GM23338 (cell line): Measurements from ENCODE around the gene PRPF38A. TPM values are rescaled to one million over a fixed set of nuclear protein-coding genes. Genes with fewer than 3 reads are reported as not detected.

Experiments
- ATAC-seq: fragments of 200-7000 bp; cut with Tn5 transposase; 3 replicates; pipeline ENCODE4 v1.9.1; 2020
- DNase-seq: peaks from one replicate; pipeline ENCODE4 v3.0.0-alpha.2; 2015; ENCODE audit warnings: low spot score
- H2AFZ ChIP-seq: fragments of 200-600 bp; sonication (generic); 2 replicates; pipeline ENCODE4 v1.8.0; 2016; ENCODE audit warnings: antibody characterized with exemption, mild to moderate bottlenecking, moderate library complexity
- H3F3A ChIP-seq: fragments of 200-600 bp; sonication (generic); replicated peaks from 2 replicates; pipeline ENCODE4 v1.8.0; 2017; ENCODE audit warnings: antibody characterized with exemption, mixed run types, low read depth
- H3K27ac ChIP-seq: fragments of 200-600 bp; sonication (generic); 2 replicates; pipeline ENCODE4 v1.6.1; 2016; ENCODE audit warnings: low read depth
- H3K27me3 ChIP-seq: fragments of 200-600 bp; sonication (generic); 2 replicates; pipeline ENCODE4 v1.8.0; 2016; ENCODE audit warnings: mild to moderate bottlenecking, mixed run types, moderate library complexity; ENCODE audit not compliant: insufficient read depth
- H3K36me3 ChIP-seq: fragments of 200-600 bp; sonication (generic); 2 replicates; pipeline ENCODE4 v1.8.0; 2016; ENCODE audit warnings: mild to moderate bottlenecking; ENCODE audit not compliant: insufficient read depth
- H3K4me1 ChIP-seq: fragments of 200-600 bp; sonication (generic); 2 replicates; pipeline ENCODE4 v1.8.0; 2016; ENCODE audit warnings: mild to moderate bottlenecking, moderate library complexity; ENCODE audit not compliant: insufficient read depth
- H3K4me2 ChIP-seq: fragments of 200-600 bp; sonication (generic); 2 replicates; pipeline ENCODE4 v1.7.1; 2017; ENCODE audit warnings: mixed run types
- H3K4me3 ChIP-seq: fragments of 200-600 bp; sonication (generic); 2 replicates; pipeline ENCODE4 v1.6.1; 2016; ENCODE audit warnings: mixed run types
- H3K79me2 ChIP-seq: fragments of 200-600 bp; sonication (generic); replicated peaks from 2 replicates; pipeline ENCODE4 v1.8.0; 2017; ENCODE audit warnings: mild to moderate bottlenecking; ENCODE audit not compliant: insufficient read depth
- H3K9me2 ChIP-seq: fragments of 200-600 bp; sonication (generic); 2 replicates; pipeline ENCODE4 v1.8.0; 2017; ENCODE audit not compliant: insufficient read depth
- H4K20me1 ChIP-seq: fragments of 200-600 bp; sonication (generic); replicated peaks from 2 replicates; pipeline ENCODE4 v1.8.0; 2017; ENCODE audit warnings: mild to moderate bottlenecking; ENCODE audit not compliant: insufficient read depth
- H3K27ac Mint-ChIP-seq: 2 replicates; pipeline ENCODE4 v1.8.0; 2020; ENCODE audit warnings: inconsistent platforms, mild to moderate bottlenecking, moderate library complexity, mixed read lengths
- H3K27me3 Mint-ChIP-seq: 3 replicates; pipeline ENCODE4 v1.8.0; 2022; ENCODE audit warnings: low read depth, mild to moderate bottlenecking, moderate library complexity, mixed read lengths, inconsistent platforms; ENCODE audit not compliant: insufficient read depth, poor library complexity
- H3K36me3 Mint-ChIP-seq: 3 replicates; pipeline ENCODE4 v1.8.0; 2021; ENCODE audit warnings: low read depth, mild to moderate bottlenecking, inconsistent platforms, moderate library complexity, mixed read lengths
- H3K4me1 Mint-ChIP-seq: 3 replicates; pipeline ENCODE4 v1.8.0; 2020; ENCODE audit warnings: mild to moderate bottlenecking, inconsistent platforms, mixed read lengths
- H3K4me3 Mint-ChIP-seq: 3 replicates; pipeline ENCODE4 v1.8.0; 2021; ENCODE audit warnings: moderate library complexity, mild to moderate bottlenecking, inconsistent platforms, mixed read lengths
- H3K9me3 Mint-ChIP-seq: 3 replicates; pipeline ENCODE4 v1.8.0; 2020; ENCODE audit warnings: moderate library complexity, mild to moderate bottlenecking, inconsistent platforms, mixed read lengths
- CREB1 ChIP-seq: fragments of 250-450 bp; sonication (Bioruptor Pico); IDR thresholded peaks from 2 replicates; pipeline ENCODE4 v1.5.0; 2020; ENCODE audit warnings: low read depth, mild to moderate bottlenecking, moderate library complexity
- EZH2 ChIP-seq: fragments of 200-600 bp; sonication (generic); IDR thresholded peaks from one replicate; pipeline ENCODE4 v1.8.0; 2017; ENCODE audit warnings: antibody characterized with exemption, mild to moderate bottlenecking, low read depth; ENCODE audit not compliant: unreplicated experiment
- EZH2phosphoT487 ChIP-seq: fragments of 200-600 bp; sonication (generic); IDR thresholded peaks from one replicate; pipeline ENCODE4 v1.8.1; 2018; ENCODE audit warnings: antibody characterized with exemption; ENCODE audit not compliant: unreplicated experiment
- JUNB ChIP-seq: IDR thresholded peaks from one replicate; pipeline ENCODE4 v1.6.1; 2016; ENCODE audit warnings: antibody characterized with exemption; ENCODE audit not compliant: unreplicated experiment
- NANOG ChIP-seq: IDR thresholded peaks from 2 replicates; pipeline ENCODE4 v1.6.1; 2016; ENCODE audit warnings: antibody characterized with exemption, borderline replicate concordance
- POLR2AphosphoS5 ChIP-seq: IDR thresholded peaks from 2 replicates; pipeline ENCODE4 v1.6.1; 2016; ENCODE audit warnings: antibody characterized with exemption, low read depth
- STAT1 ChIP-seq: IDR thresholded peaks from one replicate; pipeline ENCODE4 v1.6.1; 2016; ENCODE audit warnings: antibody characterized with exemption; ENCODE audit not compliant: unreplicated experiment
- ZNF331 ChIP-seq: fragments of 250-450 bp; sonication (Bioruptor Pico); IDR thresholded peaks from 2 replicates; pipeline ENCODE4 v1.5.0; 2020; ENCODE audit warnings: low read depth, mild to moderate bottlenecking, moderate library complexity
- polyA plus RNA-seq: library from polyadenylated mRNA; unstranded; fragments of >200 nt; fragmentation: Nextera tagmentation; extraction: Ambion mirVana; gene quantifications from 2 replicates; pipeline ENCODE4 v1.2.1, GENCODE V29; 2016
- total RNA-seq: library from RNA; depleted of rRNA; stranded (reverse); fragments of >200 nt; shearing (Covaris generic); gene quantifications from 2 replicates; pipeline ENCODE4 v1.2.3, GENCODE V29; 2014
- TF ChIP-seq, protein P1 (sequence below), 2 experiments: fragments of 200-600 bp in 1 of 2; sonication (generic) in 1 of 2; conservative IDR thresholded peaks; 2 replicates each; pipeline versions ENCODE4 v1.5.1 to v1.6.1; 2016 to 2017; ENCODE audit warnings: antibody characterized with exemption in 2 of 2, low read depth in 2 of 2, mild to moderate bottlenecking in 2 of 2, moderate library complexity in 1 of 2
- TF ChIP-seq, protein P2 (sequence below): fragments of 250-450 bp; sonication (Bioruptor Pico); IDR thresholded peaks from 2 replicates; pipeline ENCODE4 v1.5.0; 2020; ENCODE audit warnings: mild to moderate bottlenecking, moderate library complexity
- TF ChIP-seq, protein P3 (sequence below): IDR thresholded peaks from one replicate; pipeline ENCODE4 v1.6.1; 2018; ENCODE audit warnings: antibody characterized with exemption; ENCODE audit not compliant: unreplicated experiment
- TF ChIP-seq, protein P4 (sequence below): IDR thresholded peaks from 2 replicates; pipeline ENCODE4 v1.6.1; 2016; ENCODE audit warnings: antibody characterized with exemption

Gene PRPF38A
- total and polyA plus RNA-seq, 2 experiments from 2014 or later, result 24.8 to 40.3 TPM

GRCh38 chr1:52460694-52461093 is 56.3 kb downstream of the PRPF38A start:
- no peak for ATAC-seq
- no peak overlapping the region for H3K4me3 ChIP-seq
- no peak overlapping the region for H2AFZ ChIP-seq
- Mint-ChIP-seq H3K27ac (no peak overlapping the region), H3K27me3 (peaks cover 4% of the 10 kb centered on the region), H3K4me1 (peaks cover 27% of the 10 kb centered on the region), H3K36me3 (peaks cover 26% of the 10 kb centered on the region), H3K4me3 (no peak overlapping the region), H3K9me3 (no peaks in the 10 kb centered on the region; the same call in 2 of the 3 replicates)
- H3K36me3 ChIP-seq, result no peaks in the 10 kb centered on the region
- no peak for DNase-seq
- H3K79me2 ChIP-seq, result no peaks in the 10 kb centered on the region
- no peaks in the 10 kb centered on the region for H4K20me1 ChIP-seq
- H3K4me2 ChIP-seq, result no peak overlapping the region
- peaks cover 36% of the 10 kb centered on the region for H3K4me1 ChIP-seq
- TF ChIP-seq ZNF331 (CRISPR knock-in tag) (no peak), CREB1 (CRISPR knock-in tag) (no peak), NANOG (no peak), EZH2 (no peak), JUNB (no peak), EZH2phosphoT487 (no peak), STAT1 (no peak), POLR2AphosphoS5 (no peak)
- TF ChIP-seq, protein P1, sequence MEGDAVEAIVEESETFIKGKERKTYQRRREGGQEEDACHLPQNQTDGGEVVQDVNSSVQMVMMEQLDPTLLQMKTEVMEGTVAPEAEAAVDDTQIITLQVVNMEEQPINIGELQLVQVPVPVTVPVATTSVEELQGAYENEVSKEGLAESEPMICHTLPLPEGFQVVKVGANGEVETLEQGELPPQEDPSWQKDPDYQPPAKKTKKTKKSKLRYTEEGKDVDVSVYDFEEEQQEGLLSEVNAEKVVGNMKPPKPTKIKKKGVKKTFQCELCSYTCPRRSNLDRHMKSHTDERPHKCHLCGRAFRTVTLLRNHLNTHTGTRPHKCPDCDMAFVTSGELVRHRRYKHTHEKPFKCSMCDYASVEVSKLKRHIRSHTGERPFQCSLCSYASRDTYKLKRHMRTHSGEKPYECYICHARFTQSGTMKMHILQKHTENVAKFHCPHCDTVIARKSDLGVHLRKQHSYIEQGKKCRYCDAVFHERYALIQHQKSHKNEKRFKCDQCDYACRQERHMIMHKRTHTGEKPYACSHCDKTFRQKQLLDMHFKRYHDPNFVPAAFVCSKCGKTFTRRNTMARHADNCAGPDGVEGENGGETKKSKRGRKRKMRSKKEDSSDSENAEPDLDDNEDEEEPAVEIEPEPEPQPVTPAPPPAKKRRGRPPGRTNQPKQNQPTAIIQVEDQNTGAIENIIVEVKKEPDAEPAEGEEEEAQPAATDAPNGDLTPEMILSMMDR (conservative IDR thresholded peaks at IDR 0.05; ENCODE audit: low read depth in 2 of 2), result no peak
- TF ChIP-seq, protein P2, sequence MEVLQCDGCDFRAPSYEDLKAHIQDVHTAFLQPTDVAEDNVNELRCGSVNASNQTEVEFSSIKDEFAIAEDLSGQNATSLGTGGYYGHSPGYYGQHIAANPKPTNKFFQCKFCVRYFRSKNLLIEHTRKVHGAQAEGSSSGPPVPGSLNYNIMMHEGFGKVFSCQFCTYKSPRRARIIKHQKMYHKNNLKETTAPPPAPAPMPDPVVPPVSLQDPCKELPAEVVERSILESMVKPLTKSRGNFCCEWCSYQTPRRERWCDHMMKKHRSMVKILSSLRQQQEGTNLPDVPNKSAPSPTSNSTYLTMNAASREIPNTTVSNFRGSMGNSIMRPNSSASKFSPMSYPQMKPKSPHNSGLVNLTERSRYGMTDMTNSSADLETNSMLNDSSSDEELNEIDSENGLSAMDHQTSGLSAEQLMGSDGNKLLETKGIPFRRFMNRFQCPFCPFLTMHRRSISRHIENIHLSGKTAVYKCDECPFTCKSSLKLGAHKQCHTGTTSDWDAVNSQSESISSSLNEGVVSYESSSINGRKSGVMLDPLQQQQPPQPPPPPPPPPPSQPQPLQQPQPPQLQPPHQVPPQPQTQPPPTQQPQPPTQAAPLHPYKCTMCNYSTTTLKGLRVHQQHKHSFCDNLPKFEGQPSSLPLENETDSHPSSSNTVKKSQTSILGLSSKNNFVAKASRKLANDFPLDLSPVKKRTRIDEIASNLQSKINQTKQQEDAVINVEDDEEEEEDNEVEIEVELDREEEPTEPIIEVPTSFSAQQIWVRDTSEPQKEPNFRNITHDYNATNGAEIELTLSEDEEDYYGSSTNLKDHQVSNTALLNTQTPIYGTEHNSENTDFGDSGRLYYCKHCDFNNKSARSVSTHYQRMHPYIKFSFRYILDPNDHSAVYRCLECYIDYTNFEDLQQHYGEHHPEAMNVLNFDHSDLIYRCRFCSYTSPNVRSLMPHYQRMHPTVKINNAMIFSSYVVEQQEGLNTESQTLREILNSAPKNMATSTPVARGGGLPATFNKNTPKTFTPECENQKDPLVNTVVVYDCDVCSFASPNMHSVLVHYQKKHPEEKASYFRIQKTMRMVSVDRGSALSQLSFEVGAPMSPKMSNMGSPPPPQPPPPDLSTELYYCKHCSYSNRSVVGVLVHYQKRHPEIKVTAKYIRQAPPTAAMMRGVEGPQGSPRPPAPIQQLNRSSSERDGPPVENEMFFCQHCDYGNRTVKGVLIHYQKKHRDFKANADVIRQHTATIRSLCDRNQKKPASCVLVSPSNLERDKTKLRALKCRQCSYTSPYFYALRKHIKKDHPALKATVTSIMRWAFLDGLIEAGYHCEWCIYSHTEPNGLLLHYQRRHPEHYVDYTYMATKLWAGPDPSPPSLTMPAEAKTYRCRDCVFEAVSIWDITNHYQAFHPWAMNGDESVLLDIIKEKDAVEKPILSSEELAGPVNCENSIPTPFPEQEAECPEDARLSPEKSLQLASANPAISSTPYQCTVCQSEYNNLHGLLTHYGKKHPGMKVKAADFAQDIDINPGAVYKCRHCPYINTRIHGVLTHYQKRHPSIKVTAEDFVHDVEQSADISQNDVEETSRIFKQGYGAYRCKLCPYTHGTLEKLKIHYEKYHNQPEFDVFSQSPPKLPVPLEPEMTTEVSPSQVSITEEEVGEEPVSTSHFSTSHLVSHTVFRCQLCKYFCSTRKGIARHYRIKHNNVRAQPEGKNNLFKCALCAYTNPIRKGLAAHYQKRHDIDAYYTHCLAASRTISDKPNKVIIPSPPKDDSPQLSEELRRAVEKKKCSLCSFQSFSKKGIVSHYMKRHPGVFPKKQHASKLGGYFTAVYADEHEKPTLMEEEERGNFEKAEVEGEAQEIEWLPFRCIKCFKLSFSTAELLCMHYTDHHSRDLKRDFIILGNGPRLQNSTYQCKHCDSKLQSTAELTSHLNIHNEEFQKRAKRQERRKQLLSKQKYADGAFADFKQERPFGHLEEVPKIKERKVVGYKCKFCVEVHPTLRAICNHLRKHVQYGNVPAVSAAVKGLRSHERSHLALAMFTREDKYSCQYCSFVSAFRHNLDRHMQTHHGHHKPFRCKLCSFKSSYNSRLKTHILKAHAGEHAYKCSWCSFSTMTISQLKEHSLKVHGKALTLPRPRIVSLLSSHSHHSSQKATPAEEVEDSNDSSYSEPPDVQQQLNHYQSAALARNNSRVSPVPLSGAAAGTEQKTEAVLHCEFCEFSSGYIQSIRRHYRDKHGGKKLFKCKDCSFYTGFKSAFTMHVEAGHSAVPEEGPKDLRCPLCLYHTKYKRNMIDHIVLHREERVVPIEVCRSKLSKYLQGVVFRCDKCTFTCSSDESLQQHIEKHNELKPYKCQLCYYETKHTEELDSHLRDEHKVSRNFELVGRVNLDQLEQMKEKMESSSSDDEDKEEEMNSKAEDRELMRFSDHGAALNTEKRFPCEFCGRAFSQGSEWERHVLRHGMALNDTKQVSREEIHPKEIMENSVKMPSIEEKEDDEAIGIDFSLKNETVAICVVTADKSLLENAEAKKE (CRISPR knock-in tag), result no peak
- TF ChIP-seq, protein P3, sequence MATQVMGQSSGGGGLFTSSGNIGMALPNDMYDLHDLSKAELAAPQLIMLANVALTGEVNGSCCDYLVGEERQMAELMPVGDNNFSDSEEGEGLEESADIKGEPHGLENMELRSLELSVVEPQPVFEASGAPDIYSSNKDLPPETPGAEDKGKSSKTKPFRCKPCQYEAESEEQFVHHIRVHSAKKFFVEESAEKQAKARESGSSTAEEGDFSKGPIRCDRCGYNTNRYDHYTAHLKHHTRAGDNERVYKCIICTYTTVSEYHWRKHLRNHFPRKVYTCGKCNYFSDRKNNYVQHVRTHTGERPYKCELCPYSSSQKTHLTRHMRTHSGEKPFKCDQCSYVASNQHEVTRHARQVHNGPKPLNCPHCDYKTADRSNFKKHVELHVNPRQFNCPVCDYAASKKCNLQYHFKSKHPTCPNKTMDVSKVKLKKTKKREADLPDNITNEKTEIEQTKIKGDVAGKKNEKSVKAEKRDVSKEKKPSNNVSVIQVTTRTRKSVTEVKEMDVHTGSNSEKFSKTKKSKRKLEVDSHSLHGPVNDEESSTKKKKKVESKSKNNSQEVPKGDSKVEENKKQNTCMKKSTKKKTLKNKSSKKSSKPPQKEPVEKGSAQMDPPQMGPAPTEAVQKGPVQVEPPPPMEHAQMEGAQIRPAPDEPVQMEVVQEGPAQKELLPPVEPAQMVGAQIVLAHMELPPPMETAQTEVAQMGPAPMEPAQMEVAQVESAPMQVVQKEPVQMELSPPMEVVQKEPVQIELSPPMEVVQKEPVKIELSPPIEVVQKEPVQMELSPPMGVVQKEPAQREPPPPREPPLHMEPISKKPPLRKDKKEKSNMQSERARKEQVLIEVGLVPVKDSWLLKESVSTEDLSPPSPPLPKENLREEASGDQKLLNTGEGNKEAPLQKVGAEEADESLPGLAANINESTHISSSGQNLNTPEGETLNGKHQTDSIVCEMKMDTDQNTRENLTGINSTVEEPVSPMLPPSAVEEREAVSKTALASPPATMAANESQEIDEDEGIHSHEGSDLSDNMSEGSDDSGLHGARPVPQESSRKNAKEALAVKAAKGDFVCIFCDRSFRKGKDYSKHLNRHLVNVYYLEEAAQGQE, result no peak
- TF ChIP-seq, protein P4, sequence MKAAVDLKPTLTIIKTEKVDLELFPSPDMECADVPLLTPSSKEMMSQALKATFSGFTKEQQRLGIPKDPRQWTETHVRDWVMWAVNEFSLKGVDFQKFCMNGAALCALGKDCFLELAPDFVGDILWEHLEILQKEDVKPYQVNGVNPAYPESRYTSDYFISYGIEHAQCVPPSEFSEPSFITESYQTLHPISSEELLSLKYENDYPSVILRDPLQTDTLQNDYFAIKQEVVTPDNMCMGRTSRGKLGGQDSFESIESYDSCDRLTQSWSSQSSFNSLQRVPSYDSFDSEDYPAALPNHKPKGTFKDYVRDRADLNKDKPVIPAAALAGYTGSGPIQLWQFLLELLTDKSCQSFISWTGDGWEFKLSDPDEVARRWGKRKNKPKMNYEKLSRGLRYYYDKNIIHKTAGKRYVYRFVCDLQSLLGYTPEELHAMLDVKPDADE, result no peak
- no peaks in the 10 kb centered on the region for H3K9me2 ChIP-seq
- H3K27me3 ChIP-seq, result no peaks in the 10 kb centered on the region
- H3F3A ChIP-seq, result no peaks in the 10 kb centered on the region
- H3K27ac ChIP-seq, result no peak overlapping the region
